HG03064 (cell line): ENCODE results near the gene IGFALS.

Experiments used
- ATAC-seq: cut with Tn5 transposase; IDR thresholded peaks from one replicate; pipeline ENCODE4 v1.9.1; 2021; ENCODE audit warnings: low read depth; ENCODE audit not compliant: unreplicated experiment

Gene IGFALS

DNA sequence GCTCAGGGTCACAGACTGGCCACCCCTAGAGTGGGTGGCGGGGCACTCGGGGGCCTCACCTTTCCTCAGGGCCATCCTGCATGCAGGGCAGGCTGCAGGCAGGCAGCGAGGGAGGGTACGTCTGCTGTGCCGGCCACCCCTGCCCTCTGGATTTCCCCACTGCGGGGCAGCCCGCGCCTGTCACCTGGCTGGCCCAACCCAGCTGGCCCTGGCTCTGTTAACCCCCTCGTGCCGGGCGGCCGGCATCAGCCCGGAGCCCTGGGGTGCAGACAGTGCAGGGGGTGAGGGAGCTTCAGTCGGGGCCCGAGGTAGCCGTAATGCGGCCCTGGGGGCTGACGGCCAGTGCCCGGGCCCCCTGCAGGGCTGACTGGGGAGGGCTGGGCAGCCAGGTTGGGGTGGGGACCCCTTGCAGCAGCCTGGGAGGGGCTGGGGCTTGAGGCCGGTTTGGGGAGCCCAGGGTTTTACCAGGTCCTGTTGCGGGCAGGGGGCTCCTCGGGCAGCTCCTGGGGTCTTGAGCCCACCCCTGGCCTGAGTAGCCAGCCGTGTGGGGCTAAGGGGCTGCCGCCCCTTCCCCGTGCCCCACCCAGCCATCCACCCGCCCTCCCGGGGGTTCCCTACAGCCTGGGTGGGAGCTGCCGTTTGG is at the start of gene IGFALS:
TSS of gene IGFALS (minus strand) at position 128 of the 643 bp plus-strand sequence. CDS start at position 75, 53 bp downstream.
- no peak for ATAC-seq

GRCh38 chr16:1839554-1839953 is 46.0 kb upstream of the IGFALS start:
- ATAC-seq, result no peak

DNA sequence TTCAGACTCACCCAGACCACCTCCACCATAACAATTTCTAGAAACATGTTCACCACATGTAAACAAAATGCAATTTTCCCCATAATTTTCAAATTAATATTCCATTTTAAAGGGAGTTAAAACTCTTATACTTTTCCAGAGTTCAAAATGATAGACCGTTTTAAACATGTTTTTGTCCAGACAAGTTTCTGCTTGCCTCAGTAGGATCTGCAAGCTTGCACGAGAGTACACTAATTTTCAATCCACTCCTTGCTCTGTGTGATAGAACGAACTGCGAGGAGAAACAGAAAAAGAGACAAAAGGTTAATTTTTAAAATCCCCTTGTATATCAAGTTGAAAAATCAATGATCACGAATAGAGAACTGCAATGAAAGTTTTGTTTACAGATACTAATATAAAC is 40.6 kb upstream of the IGFALS start:
- no peak for ATAC-seq

- no peak for ATAC-seq
Observed at GRCh38 chr16:1832838-1833454, 39.4 kb upstream of the IGFALS start.

DNA sequence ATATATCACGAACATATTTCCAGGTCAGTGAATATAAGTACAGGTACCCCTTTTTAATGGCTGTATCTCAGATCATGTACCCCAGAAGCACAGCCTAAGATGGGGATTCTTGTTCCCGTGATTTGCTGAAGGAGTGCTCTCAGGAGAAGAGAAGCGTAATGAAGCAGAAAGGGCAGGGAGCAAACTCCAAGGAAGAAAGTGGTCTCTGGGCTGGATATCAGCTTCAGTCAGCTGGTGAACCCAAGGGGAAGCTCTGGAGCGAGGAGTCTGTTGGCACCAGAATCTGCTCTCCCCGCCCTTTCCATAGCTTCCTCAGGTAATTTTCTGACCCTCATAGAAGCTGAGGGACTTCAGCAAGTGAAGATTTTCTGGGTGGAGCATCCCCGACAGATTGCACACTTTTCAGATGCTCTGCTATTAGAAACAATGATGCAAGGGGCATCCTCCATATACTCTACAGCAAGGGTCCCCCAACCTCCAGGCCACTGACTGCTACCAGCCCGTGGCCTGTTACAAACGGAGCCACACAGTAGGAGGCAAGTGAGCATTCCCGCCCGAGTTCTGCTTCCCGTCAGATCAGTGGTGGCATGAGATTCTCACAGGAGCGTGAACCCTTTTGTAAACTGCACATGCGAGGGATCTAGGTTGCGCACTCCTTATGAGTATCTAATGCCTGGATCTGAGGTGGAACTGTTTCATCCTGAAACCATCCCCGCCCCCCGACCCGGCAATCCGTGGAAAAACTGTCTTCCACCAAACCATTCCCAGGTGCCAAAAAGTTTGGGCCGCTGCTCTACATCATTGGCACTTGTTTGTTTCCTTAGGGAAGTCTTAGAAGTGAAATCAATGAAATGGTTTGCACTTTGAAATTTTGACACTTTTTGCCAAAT is 37.9 kb upstream of the IGFALS start:
- ATAC-seq, result no peak

GRCh38 chr16:1830213-1830612 is 36.7 kb upstream of the IGFALS start:
- ATAC-seq, result no peak

DNA sequence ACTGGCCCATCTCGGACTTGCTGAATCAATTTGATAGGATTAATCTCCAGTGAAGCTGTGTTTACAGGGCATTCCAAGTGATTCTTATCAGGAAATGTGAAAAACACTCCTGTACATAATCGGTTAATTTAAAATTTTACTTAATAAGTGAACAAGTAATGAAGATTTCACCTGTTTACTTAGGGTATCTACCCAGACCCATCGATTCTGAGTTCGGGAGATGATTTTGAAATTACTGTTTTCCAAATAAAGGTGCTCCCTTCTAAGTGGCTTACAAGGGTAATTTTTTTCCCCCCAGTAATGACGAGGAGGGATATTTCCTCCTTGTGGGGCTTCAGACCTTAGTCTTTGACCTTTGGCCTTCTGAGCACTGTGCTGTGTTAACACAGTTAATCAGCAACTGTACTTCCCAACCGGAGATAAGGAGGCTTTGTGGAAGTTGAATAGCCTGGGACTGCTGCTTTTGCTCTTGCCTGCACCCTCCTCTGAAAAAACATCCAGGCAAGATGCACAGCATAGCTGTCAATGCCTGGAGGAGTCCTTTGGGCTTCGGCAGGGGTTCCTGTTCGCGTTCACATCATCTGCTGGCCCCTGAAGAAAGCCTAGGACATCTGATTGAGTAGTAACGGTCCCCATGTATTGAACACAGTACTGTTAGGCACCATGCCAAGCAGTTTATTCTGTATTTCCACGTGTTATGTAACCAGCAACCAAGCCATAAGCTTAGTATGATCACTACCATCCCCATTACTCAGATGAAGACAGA is 35.3 kb upstream of the IGFALS start:
- ATAC-seq, result no peak

GRCh38 chr16:1826691-1827573 is 33.4 kb upstream of the IGFALS start, which contains the start of the genes FAHD1 and HAGH:
TSS of gene FAHD1 (plus strand) at chr16:1827206. CDS start at chr16:1827239, 33 bp downstream.
TSS of gene HAGH (minus strand) at chr16:1826825. CDS start at chr16:1826787, 38 bp downstream.
- peak; percentile 60 for ATAC-seq

DNA sequence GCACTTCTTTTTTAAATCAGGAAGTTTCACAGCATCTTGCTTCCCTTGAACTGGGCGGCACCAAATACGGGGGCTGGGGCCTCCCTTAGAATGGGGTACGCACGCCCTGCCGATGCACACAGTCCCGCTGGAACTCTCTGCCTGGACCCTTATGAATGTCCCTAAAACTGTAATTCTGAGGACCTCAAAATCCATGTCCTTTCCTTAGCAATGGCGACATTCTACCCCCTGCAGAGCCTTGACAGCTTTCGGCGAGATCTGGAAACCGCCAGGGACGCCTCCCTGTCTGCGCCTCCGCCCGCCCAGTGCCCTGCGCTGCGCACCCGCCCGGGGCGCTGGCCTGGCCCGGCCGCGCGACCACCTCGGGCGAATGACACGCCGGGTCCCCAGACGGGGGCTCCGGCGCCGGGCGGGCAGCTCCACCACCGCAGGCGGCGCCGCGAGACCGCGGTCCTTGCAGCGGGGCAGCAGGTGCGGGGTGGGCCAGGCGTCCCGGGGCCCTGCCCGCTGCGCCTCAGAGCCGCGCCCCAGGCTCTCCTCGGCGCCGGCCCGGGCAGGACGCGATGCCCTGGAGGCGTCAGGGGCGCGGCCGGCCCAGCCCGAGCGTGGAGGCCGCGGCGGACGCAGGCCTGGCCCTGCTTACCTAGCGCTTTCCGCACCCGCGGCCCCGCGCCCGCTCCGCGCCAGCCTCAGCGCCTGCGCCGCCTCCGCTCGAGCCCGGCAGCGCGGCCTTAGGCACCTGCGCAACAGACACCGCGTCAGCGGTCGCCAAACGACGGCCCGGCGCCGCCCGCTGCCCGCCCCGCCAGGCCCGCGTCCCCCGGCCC is 32.6 kb upstream of the IGFALS start:
- ATAC-seq, result peak; percentile 43

DNA sequence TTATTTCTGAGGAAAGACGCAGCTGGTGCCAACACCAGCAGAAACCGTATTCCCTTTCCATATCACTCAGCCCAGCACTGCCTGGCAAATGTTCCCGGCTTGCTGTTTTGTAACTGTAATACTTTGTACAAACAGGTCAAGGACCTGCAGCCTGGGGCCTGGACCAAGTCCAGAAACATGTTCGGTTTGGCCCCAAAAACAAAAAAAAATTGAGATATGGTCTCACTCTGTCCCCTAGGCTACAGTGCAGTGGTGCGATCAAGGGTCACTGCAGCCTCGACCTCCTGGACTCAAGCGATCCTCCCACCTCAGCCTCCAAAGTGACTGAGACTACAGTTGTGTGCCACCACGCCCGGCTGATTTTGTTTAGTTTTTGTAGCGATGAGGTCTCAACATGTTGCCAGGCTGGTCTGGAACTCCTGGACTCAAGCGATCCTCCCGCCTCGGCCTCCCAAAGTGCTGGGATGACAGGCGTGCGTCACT is 31.9 kb upstream of the IGFALS start:
- no peak for ATAC-seq

- no peak for ATAC-seq
Observed at GRCh38 chr16:1823821-1824220, 30.3 kb upstream of the IGFALS start.

DNA sequence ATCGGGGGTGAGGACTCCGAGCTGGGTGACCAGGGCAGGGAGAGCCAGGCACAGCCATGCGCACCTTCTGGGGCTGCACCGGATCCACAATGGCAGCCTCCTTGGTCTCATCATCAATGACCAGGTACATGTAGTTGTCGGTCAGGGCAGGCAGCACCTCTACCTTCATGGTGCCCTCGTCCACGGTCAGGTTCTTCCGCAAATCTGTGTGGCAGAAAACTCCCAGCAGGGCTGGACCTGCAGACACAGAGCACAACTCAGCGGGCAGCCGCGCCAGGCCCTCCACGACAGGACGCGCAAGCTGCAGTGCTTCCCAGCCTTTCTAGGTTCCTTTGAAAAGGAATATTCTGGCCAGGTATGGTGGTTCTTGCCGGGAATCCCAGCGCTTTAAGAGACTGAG is 29.3 kb upstream of the IGFALS start:
- ATAC-seq, result no peak

DNA sequence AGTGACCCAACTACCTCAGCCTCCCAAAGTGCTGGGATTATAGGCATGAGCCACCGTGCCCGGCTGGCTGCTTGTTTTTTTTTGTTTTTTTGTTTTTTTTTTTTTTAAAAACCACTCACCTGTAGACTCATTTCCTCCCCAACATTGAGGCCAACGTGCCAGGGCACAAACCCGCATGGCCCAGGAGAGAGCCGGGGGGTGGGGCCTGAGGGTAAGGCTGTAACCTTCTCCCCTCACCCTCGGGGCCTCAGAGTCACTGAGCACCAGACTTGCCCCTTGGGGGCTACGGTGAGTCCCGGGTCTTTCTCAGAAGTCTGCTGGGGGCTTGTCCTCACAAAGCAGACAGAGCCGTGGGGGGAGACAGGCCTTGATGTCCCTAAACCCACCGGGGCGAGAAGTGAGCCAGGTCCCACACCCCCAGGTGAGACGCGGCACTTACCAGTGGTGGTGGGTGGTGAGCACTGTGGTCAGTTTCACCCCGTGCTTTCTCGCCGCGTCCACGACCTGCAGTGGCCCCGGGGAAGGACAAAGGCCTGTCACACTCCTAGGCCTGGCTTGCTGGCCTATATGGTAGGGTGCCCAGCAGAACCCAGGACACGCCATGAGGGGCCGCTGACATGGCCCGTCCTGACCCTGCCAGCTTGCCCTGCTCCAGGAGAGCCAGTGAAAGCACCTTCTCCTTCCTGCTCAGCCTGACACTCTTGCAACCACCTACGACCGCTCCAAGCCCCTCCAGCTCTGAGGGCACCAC is 28.5 kb upstream of the IGFALS start:
- ATAC-seq, result no peak

DNA sequence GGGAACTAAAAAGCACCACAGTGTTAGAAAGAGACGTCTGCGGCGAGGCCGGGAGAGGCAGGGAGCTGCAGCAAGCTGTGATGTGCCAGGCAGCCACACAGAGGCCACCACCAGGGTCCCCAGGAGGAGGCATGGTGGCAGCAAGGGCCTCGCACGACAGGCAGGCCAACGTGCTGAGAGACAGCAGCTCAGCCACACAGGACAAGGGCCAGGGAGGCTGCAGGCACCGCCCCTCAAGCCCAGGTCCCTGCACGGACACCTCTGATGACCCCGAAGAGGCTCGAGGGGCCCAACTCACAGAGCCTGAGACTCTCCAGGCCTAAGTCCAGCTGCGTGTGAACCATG is 27.4 kb upstream of the IGFALS start:
- no peak for ATAC-seq

- ATAC-seq, result no peak
Observed at GRCh38 chr16:1820096-1820945, 26.8 kb upstream of the IGFALS start.

DNA sequence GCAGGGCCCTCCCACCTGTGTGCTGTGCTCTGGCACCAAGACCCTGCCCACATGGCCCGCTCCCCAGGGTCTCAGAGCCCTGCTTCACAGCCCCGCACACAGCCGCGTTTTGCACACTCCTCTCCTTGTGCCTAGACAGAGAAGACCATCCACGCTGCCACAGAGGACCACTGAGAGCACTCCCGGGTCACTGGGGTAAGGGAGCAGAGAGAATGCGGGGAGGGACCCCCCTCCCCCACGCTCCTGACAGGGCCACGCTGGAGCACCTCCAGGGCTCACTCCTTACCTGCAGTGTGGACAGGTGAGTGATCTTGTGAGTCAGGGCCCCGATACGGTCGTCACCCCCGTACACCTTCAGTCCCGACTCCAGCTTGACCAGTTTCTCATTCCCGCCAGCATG is 26.1 kb upstream of the IGFALS start:
- no peak for ATAC-seq

GRCh38 chr16:1818873-1819525 is 25.5 kb upstream of the IGFALS start:
- no peak for ATAC-seq
